Activated CD8-positive, alpha-beta memory T cell treated with anti-CD3 and anti-CD28 coated beads, Interleukin-2, amount 50 U/mL, for 24 hours (primary cell): ENCODE results near the gene SOHLH1.

Experiments
- DNase-seq: peaks from one replicate; pipeline ENCODE4 v3.0.0-alpha.2; 2020; ENCODE audit errors: extremely low read depth

SOHLH1 gene

GRCh38 chr9:135661816-135662560, 37.3 kb downstream of the SOHLH1 start:
- no peak for DNase-seq

GRCh38 chr9:135660407-135660806, 38.9 kb downstream of the SOHLH1 start:
- DNase-seq, result no peak

- DNase-seq, result no peak
Observed at GRCh38 chr9:135659252-135659651, 40.0 kb downstream of the SOHLH1 start.

- no peak for DNase-seq
Observed at GRCh38 chr9:135657416-135657815, 41.9 kb downstream of the SOHLH1 start.

GRCh38 chr9:135655317-135655716, 44.0 kb downstream of the SOHLH1 start:
- DNase-seq, result no peak

GRCh38 chr9:135650408-135650807, 48.9 kb downstream of the SOHLH1 start:
- DNase-seq, result no peak

GRCh38 chr9:135649508-135649907, 49.8 kb downstream of the SOHLH1 start:
- DNase-seq, result no peak

GRCh38 chr9:135648494-135649410, 50.5 kb downstream of the SOHLH1 start:
- no peak for DNase-seq

- no peak for DNase-seq
Observed at GRCh38 chr9:135647884-135648283, 51.4 kb downstream of the SOHLH1 start.

- DNase-seq, result no peak
Observed at GRCh38 chr9:135644631-135645218, 54.6 kb downstream of the SOHLH1 start.
